Measurements from ENCODE around the gene ZNF436.

DNA sequence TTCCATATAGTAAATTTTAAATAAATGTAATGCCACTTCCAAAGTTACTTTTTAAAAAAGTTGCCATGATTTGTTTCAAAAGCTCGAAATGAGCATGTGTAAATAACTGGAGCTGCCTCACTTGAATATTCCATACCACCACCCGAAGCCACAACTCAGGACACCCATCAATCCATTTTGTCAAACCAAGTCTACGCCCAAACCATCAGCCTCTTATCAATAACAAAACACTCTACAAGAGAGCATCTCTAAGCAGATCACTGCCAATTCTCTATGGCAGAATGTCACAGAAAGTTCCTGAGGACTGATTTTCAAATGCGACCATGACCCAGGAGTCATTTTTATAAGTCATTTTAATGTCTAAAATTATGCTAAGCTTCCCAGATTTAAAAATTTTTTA lies 30.0 kb downstream of the ZNF436 start:
- TF ChIP-seq, protein P1, sequence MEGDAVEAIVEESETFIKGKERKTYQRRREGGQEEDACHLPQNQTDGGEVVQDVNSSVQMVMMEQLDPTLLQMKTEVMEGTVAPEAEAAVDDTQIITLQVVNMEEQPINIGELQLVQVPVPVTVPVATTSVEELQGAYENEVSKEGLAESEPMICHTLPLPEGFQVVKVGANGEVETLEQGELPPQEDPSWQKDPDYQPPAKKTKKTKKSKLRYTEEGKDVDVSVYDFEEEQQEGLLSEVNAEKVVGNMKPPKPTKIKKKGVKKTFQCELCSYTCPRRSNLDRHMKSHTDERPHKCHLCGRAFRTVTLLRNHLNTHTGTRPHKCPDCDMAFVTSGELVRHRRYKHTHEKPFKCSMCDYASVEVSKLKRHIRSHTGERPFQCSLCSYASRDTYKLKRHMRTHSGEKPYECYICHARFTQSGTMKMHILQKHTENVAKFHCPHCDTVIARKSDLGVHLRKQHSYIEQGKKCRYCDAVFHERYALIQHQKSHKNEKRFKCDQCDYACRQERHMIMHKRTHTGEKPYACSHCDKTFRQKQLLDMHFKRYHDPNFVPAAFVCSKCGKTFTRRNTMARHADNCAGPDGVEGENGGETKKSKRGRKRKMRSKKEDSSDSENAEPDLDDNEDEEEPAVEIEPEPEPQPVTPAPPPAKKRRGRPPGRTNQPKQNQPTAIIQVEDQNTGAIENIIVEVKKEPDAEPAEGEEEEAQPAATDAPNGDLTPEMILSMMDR (IDR thresholded peaks at IDR 0.05; ENCODE audit: borderline replicate concordance, extremely low read depth, low read length, poor library complexity, severe bottlenecking), result no peak
- TF ChIP-seq EZH2 (IDR thresholded peaks at IDR 0.05; ENCODE audit: borderline replicate concordance, low read depth, low read length, severe bottlenecking), result no peak
